Activated CD4-positive, alpha-beta memory T cell treated with anti-CD3 and anti-CD28 coated beads, Interleukin-2, amount 10 ng/mL, durations not matched to agents 7 days and 5 days (primary cell): ENCODE measurements around the gene PERM1. TPM values are rescaled to one million over a fixed set of nuclear protein-coding genes. Genes with fewer than 3 reads are reported as not detected.
A peak's percentile ranks its signal among the peaks of the same experiment; 100 is the strongest.
"Not testable (repeated sequence)": the region's sequence is repeated elsewhere in the genome, so short reads cannot be mapped to it uniquely, and the experiment has no call there.

Experiments
- CTCF ChIA-PET: fragments of 350-600 bp; sonication (Branson Sonifier 250); formaldehyde crosslinking; loops from one replicate; lab custom pipeline; 2021; ENCODE audit warnings: antibody characterized with exemption, inconsistent platforms; lab: Charles Lee
- POLR2A ChIA-PET: fragments of 350-600 bp; sonication (Branson Sonifier 250); formaldehyde crosslinking; loops from one replicate; lab custom pipeline; 2021; ENCODE audit warnings: antibody characterized with exemption; lab: Charles Lee
- DNase-seq: peaks from one replicate; pipeline ENCODE4 v3.0.0-alpha.2; 2020
- H3K27ac Mint-ChIP-seq: one replicate; pipeline ENCODE4 v1.8.0; 2021; ENCODE audit warnings: mild to moderate bottlenecking, mixed read lengths
- H3K27me3 Mint-ChIP-seq: one replicate; pipeline ENCODE4 v1.8.0; 2021; ENCODE audit warnings: mixed read lengths
- H3K36me3 Mint-ChIP-seq: one replicate; pipeline ENCODE4 v1.8.0; 2021; ENCODE audit warnings: low read depth, mixed read lengths
- H3K4me1 Mint-ChIP-seq: one replicate; pipeline ENCODE4 v1.8.0; 2021; ENCODE audit warnings: mixed read lengths
- H3K4me3 Mint-ChIP-seq: one replicate; pipeline ENCODE4 v1.8.0; 2021; ENCODE audit warnings: mild to moderate bottlenecking, mixed read lengths
- H3K9me3 Mint-ChIP-seq: one replicate; pipeline ENCODE4 v1.8.0; 2021; ENCODE audit warnings: mixed read lengths
- total RNA-seq, 2 experiments: library from RNA; stranded (reverse); gene quantifications; one replicate each; pipeline ENCODE4 v1.2.3, GENCODE V29; 2021

PERM1 gene
- total RNA-seq, 2 experiments from 2014 or later, result not detected

DNA sequence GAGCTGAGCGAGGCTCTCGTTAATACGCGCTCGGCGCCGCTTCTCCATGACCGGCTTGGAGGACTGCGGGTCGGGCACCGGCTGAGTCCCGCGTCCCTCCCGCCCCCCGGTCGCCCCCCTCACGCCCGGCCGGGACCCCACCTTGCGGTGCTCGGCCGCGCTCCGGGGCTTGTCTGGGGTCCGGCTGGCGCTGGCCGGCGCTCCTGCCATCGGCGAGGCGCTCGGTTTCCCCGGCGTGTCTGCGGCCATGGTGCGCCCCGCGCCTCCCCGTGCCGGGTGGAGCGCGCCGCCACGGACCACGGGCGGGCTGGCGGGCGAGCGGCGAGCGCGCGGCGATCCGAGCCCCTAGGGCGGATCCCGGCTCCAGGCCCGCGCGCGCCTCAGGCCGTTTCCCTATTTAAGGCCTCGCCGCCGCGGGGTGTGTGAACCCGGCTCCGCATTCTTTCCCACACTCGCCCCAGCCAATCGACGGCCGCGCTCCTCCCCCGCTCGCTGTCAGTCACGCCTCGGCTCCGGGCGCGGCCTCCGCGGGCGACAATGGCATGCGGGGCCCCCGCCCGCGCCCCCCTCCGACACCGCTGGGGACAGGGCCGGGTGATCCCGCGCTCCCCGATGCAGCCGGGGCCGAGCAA is 17.9 kb upstream of the PERM1 start, which contains the start of gene HES4:
HES4 (minus strand) TSS at position 373 of the 632 bp plus-strand sequence; CDS start at position 249, 124 bp downstream.
- ChIA-PET CTCF (interaction anchor here (0.7 kb wide), 1 partner anchor 23 kb away, joined by 3 read pairs; no protein-coding TSS in a partner anchor), POLR2A (interaction anchor here (1.1 kb wide), 1 partner anchor 14 kb away, joined by 4 read pairs; the partner anchor contains the start of gene ISG15)
- no peaks in the 10 kb centered on the region for H3K9me3 Mint-ChIP-seq
- peaks cover 44% of the 10 kb centered on the region for H3K27me3 Mint-ChIP-seq
- peak; percentile 61 for DNase-seq
- peak within 1 kb of the TSS; percentile 16 for H3K27ac Mint-ChIP-seq
- peaks cover 13% of the 10 kb centered on the region for H3K4me1 Mint-ChIP-seq
- H3K4me3 Mint-ChIP-seq, result peak within 1 kb of the TSS; percentile 53
- H3K36me3 Mint-ChIP-seq, result no peaks in the 10 kb centered on the region

DNA sequence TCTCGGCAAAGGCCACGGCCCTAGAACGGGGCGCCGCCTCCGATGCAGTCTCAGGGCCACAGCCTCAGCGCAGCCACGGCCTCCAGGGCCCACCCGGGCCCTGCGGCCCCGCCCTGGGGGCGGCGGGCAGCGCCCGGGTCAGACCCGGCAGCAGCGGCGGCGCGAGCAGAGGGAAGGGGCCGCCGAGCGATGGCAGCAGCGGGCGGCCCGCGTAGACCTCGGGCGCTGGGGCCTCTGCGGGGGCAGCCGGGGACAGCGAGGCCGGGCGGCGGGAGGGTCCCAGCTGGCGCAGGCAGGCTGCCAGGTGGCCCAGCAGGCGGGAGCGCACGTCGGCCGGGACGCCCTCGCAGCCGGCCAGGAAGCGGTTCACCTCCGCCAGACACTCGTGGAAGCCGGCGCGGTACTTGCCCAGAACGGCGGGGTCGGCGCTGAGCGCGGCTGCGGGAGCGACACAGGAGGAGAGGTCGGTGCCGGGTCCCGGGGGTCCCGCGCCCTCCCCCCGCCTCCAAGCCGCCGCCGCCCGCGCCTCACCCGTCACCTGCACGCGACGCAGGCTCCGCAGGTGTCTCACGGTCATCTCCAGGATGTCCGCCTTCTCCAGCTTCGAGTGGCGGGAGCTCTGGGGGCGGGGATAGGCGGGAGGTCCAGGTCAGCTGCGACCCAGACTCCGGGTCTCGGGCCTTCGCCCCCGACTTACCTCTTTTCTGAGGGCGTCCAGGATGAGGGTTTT is 17.3 kb upstream of the PERM1 start:
- H3K4me3 Mint-ChIP-seq, result no peak overlapping the region
- H3K4me1 Mint-ChIP-seq, result peaks cover 8% of the 10 kb centered on the region
- ChIA-PET CTCF (interaction anchor here (0.7 kb wide), 1 partner anchor 23 kb away, joined by 3 read pairs; no protein-coding TSS in a partner anchor), POLR2A (interaction anchor here (1.1 kb wide), 1 partner anchor 14 kb away, joined by 4 read pairs; the partner anchor contains the start of gene ISG15)
- H3K27ac Mint-ChIP-seq, result no peak overlapping the region
- DNase-seq, result no peak
- H3K27me3 Mint-ChIP-seq, result peaks cover 42% of the 10 kb centered on the region
- H3K36me3 Mint-ChIP-seq, result no peaks in the 10 kb centered on the region
- H3K9me3 Mint-ChIP-seq, result no peaks in the 10 kb centered on the region

DNA sequence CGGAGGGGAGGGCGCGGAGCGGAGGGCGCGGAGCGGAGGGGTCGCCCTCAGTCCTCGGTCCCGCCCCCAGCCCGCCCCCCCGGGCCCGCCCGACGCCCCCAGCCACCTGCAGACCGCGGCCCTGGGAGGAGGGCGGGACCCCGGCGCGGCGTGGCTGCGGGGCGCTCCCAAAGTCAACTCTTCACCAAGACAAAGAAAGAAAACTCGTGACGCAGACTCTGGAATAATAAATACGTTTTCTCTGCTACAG is 16.8 kb upstream of the PERM1 start:
- no peak overlapping the region for H3K27ac Mint-ChIP-seq
- DNase-seq, result no peak
- peaks cover 8% of the 10 kb centered on the region for H3K4me1 Mint-ChIP-seq
- ChIA-PET POLR2A (no interaction called here), CTCF (no interaction called here)
- no peak overlapping the region for H3K4me3 Mint-ChIP-seq
- H3K27me3 Mint-ChIP-seq, result peaks cover 40% of the 10 kb centered on the region
- no peaks in the 10 kb centered on the region for H3K36me3 Mint-ChIP-seq
- no peaks in the 10 kb centered on the region for H3K9me3 Mint-ChIP-seq

DNA sequence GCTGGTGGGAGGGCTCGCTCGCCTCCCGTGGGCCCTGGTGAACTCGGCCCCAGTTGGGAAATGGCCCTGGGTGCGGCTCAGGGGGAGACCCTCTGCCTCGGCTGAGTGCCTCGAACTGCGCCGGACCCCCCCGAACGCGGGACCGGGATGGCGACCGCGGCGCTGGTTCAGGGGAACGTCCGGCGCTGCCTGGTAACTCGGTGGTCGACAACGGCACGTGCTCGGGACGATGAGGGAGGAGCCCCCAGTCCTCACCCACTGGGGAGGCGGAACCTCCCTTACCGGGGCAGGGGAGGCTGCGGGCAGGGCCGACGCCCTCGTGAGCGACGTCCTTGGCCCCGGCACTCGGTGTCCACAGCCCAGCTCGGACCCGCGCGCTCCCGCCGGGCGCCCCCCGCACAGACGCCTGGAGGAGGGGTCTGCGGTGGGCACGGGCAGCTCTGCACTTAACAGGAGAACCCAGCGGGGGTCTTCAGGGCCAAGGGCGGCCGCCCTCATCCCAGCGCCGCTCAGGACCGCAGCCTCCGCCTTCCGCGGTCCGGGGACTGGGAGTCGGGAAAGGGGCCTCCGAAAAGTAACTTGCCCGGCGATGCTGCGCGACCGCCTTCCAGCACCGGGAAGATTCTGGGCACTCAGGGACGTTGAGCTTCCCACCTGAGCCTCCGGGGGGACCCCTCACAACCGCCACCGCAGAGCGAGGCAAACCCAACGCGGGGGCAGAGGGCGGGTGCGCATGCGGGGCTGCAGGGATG is 16.3 kb upstream of the PERM1 start:
- H3K27ac Mint-ChIP-seq, result no peak overlapping the region
- DNase-seq, result no peak
- no peaks in the 10 kb centered on the region for H3K36me3 Mint-ChIP-seq
- CTCF ChIA-PET, result no interaction called here
- H3K27me3 Mint-ChIP-seq, result peaks cover 36% of the 10 kb centered on the region
- POLR2A ChIA-PET, result interaction anchor here (1.3 kb wide), 1 partner anchor 15 kb away, joined by 9 read pairs; the partner anchor contains the start of gene ISG15
- H3K4me1 Mint-ChIP-seq, result peaks cover 8% of the 10 kb centered on the region
- no peaks in the 10 kb centered on the region for H3K9me3 Mint-ChIP-seq
- H3K4me3 Mint-ChIP-seq, result no peak overlapping the region

DNA sequence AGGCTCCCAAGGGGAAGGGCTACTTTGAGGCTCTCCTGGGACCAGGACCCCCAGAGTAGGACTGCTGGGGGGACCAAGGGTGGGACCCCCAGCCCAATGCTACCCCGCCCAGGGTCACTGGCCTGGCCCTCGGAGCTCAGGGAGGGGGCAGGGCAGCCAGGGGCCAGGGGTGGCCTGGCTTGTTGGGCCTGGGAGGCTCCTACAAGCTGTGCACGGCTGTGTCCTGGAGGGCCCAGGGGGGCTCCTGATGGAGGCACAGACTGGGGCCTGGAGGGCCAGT is 15.8 kb upstream of the PERM1 start:
- peaks cover 11% of the 10 kb centered on the region for H3K4me1 Mint-ChIP-seq
- H3K9me3 Mint-ChIP-seq, result peaks cover under 1% of the 10 kb centered on the region
- H3K27ac Mint-ChIP-seq, result no peak overlapping the region
- H3K36me3 Mint-ChIP-seq, result peaks cover under 1% of the 10 kb centered on the region
- H3K4me3 Mint-ChIP-seq, result no peak overlapping the region
- peaks cover 34% of the 10 kb centered on the region for H3K27me3 Mint-ChIP-seq
- CTCF ChIA-PET, result no interaction called here
- POLR2A ChIA-PET, result interaction anchor here (1.3 kb wide), 1 partner anchor 16 kb away, joined by 9 read pairs; the partner anchor contains the start of gene ISG15
- DNase-seq, result no peak

DNA sequence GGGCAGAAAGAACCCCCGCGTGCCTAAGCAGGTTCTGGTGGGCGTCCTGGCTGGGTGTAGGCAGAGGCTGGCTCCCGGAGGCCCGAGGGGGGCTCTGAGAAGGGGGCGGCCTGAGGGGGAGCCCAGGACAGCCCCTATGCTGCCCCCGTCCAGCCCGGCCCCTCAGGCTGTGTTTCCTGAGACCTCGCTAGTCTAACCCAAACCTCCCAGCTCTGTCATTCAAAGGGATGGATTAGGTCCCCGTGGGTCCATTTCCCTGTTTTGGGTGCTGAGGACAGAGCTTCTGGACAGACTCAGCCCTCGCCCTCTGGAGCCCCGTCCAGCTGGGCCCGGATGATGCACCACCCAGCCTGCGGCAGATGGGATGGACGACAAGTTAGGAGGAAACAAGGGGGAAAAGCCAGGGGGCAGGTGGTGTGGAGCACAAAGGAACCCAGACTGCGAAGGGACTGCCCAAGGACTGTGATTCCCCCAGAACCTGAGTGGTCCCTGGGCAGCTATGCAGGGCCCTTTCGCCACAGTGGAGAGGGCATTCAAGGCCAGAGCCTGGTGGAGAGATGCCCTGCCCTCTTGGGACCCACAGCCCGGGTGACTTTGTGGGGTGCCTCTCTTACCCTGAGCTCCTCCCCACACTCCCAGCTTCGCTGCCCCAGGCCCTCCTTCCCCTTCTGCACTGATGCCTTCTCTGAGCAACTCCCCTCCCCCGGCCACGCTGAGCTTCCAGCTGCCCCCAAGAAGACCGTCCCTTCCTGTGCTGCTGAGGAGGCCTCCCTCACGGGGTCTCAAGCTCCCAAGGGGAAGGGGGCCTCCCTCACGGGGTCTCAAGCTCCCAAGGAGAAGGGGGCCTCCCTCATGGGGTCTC is 15.2 kb upstream of the PERM1 start:
- DNase-seq, result no peak
- Mint-ChIP-seq H3K9me3 (peaks cover 4% of the 10 kb centered on the region), H3K36me3 (peaks cover 3% of the 10 kb centered on the region), H3K4me3 (no peak overlapping the region), H3K4me1 (peaks cover 14% of the 10 kb centered on the region), H3K27ac (no peak overlapping the region), H3K27me3 (peaks cover 36% of the 10 kb centered on the region)
- CTCF ChIA-PET, result no interaction called here
- POLR2A ChIA-PET, result interaction anchor here (1.3 kb wide), 1 partner anchor 17 kb away, joined by 9 read pairs; the partner anchor contains the start of gene ISG15

DNA sequence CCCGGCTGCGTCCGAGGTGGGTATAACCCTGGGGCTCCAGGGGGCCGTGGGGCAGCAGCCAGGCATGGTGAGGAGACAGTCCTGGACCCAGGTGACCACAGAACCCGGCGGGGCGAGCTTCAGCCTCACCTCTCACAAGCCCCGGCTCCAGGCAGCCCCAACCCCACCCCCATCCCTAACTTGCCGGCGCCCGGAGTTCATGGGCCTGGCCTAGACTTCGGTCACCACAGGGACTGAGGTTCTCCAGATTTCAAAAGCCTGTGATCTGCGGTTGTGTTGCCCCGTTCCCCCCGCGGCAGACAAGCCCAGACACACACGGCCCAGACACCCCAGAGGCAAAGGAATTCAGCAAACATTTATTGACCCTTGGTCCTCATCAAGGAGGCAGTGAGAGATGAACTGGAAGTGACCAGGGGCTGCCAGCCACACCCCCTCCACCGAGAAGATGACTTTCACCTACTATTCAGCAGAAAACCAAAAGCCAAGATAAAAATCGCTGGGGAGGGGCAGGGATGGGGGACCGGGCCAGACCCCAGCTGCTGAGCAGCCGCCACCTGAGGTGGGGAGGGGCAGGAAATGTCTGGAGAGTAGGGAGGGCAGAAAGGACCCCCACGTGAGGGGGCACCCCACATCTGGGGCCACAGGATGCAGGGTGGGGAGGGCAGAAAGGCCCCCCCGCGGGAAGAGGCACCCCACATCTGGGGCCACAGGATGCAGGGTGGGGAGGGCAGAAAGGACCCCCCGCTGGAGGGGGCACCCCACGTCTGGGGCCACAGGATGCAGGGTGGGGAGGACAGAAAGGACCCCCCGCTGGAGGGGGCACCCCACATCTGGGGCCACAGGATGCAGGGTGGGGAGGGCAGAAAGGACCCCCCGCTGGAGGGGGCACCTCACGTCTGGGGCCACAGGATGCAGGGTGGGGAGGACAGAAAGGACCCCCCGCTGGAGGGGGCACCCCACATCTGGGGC is 14.1 kb upstream of the PERM1 start:
- no peak for DNase-seq
- ChIA-PET CTCF (interaction anchor here (2.2 kb wide), 1 partner anchor 12 kb away, joined by 9 read pairs; no protein-coding TSS in a partner anchor), POLR2A (no interaction called here)
- peaks cover 22% of the 10 kb centered on the region for H3K4me1 Mint-ChIP-seq
- H3K9me3 Mint-ChIP-seq, result peaks cover 7% of the 10 kb centered on the region
- H3K4me3 Mint-ChIP-seq, result no peak overlapping the region
- H3K27me3 Mint-ChIP-seq, result peaks cover 34% of the 10 kb centered on the region
- H3K36me3 Mint-ChIP-seq, result peaks cover 3% of the 10 kb centered on the region
- no peak overlapping the region for H3K27ac Mint-ChIP-seq

DNA sequence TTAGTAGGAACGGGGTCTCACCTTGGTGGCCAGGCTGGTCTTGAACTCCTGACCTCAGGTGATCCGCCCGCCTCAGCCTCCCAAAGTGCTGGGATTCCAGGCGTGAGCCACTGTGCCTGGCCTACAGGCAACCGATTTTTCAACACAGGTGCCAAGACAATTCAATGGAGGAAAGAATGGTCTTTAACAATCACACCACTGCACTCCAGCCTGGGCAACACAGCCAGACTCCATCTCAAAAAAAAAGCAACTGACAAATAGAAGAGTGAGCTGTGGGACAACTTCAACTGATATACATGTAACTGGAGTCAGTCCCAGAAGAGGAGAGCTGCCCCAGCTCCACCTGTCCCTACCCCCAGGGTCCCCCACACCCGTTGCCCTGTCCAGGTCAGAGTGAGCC is 12.7 kb upstream of the PERM1 start:
- POLR2A ChIA-PET, H3K4me3 Mint-ChIP-seq, H3K9me3 Mint-ChIP-seq, DNase-seq, H3K36me3 Mint-ChIP-seq: not testable (repeated sequence)
- H3K27ac Mint-ChIP-seq, result peak overlapping the region; percentile 44
- peaks cover 34% of the 10 kb centered on the region for H3K27me3 Mint-ChIP-seq
- peaks cover 16% of the 10 kb centered on the region for H3K4me1 Mint-ChIP-seq
- CTCF ChIA-PET, result interaction anchor here (0.8 to 2.2 kb wide), 3 partner anchors 10 to 31 kb away, joined by 3 to 9 read pairs (median 6); partner anchors contain the start of gene PERM1

DNA sequence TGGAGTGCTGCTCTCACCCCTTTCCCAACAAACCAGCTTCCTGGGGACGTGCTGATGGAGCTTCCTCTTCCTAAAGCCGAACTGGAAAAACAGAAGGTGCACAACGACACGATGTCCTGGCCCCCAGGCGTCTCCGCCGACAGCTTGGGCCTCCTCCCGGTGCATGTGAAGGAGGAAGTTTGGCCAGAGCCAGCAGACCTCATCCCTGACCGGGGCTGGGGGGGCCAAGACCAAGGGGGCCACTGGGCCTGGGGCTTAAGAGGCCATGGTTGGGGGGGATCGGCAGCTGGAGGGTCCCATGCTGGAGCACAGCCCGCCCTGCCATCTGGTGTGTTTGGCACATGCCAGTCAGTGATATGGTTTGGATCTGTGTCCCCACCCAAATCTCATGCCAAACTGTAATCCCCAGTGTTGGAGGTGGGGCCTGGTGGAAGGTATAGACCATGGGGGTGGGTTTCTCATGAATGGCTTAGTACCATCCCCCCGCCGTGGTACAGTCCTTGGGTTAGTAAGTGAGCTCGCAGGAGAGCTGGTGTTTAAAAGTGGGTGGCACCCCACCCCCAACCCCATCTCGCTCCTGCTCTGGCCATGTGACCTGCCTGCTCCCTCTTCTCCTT is 11.6 kb upstream of the PERM1 start:
- ChIA-PET POLR2A (interaction anchor here (1.1 kb wide), 1 partner anchor 20 kb away, joined by 4 read pairs; the partner anchor contains the start of gene ISG15), CTCF (interaction anchor here (0.7 to 1.2 kb wide), 4 partner anchors 9 to 89 kb away, joined by 3 to 5 read pairs (median 4); no protein-coding TSS in a partner anchor)
- Mint-ChIP-seq H3K9me3 (peaks cover 9% of the 10 kb centered on the region), H3K36me3 (peaks cover 7% of the 10 kb centered on the region), H3K27ac (no peak overlapping the region), H3K27me3 (peaks cover 43% of the 10 kb centered on the region), H3K4me1 (peaks cover 16% of the 10 kb centered on the region), H3K4me3 (no peak overlapping the region)
- DNase-seq, result no peak

DNA sequence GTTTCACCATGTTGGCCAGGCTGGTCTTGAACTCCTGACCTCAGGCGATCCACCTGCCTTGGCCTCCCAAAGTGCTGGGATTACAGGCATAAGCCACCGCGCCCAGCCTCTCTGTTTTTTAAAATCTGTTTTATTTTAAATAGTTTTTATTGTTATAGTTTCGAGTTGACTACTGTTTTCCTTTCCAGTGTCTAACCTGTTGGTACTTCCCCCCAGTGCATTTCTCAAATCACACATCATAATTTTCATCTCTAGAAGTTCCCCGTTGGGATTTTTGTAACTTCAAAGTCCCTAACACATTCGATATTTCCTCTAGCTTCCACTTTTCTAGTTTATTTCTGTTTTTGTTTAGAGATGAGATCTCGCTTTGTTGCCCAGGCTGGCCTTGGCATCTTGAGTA is 10.5 kb upstream of the PERM1 start:
- peaks cover 44% of the 10 kb centered on the region for H3K27me3 Mint-ChIP-seq
- H3K9me3 Mint-ChIP-seq, result peaks cover 9% of the 10 kb centered on the region
- POLR2A ChIA-PET, result interaction anchor here (1.3 kb wide), 1 partner anchor 21 kb away, joined by 4 read pairs; the partner anchor contains the start of gene ISG15

DNA sequence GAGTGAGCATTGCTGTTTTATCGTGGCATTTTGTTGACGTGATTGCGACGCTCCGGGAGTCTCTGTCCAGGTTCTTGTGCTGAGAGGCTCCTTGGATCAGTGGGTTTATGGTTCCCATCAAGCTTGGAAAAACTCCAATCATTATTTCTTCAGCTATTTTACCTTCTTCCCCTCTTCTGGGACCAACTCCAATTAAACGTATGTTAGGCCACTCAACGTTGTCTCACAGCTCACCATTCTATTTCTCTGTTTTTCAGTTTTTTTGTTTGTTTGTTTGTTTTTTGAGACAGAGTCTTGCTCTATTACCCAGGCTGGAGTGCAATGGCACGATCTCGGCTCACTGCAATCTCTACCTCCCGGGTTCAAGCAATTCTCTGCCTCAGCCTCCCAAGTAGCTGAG is 10.0 kb upstream of the PERM1 start:
- ChIA-PET CTCF (interaction anchor here (0.8 to 1.1 kb wide), 2 partner anchors 10 to 16 kb away, joined by 3 read pairs; no protein-coding TSS in a partner anchor), POLR2A (interaction anchor here (1.3 kb wide), 1 partner anchor 21 kb away, joined by 4 read pairs; the partner anchor contains the start of gene ISG15)
- DNase-seq, result no peak
- H3K9me3 Mint-ChIP-seq, result peaks cover 9% of the 10 kb centered on the region
- H3K36me3 Mint-ChIP-seq, result peaks cover 8% of the 10 kb centered on the region
- H3K4me1 Mint-ChIP-seq, result peaks cover 16% of the 10 kb centered on the region
- H3K27me3 Mint-ChIP-seq, result peaks cover 40% of the 10 kb centered on the region
- H3K4me3 Mint-ChIP-seq, result no peak overlapping the region
- no peak overlapping the region for H3K27ac Mint-ChIP-seq

More for the DNA sequence above, 10.5 kb upstream of the PERM1 start:
- Mint-ChIP-seq H3K36me3 (peaks cover 8% of the 10 kb centered on the region), H3K27ac (no peak overlapping the region), H3K4me3 (no peak overlapping the region), H3K4me1 (peaks cover 16% of the 10 kb centered on the region)
- CTCF ChIA-PET, result interaction anchor here (1.0 to 1.2 kb wide), 3 partner anchors 10 to 88 kb away, joined by 3 read pairs; no protein-coding TSS in a partner anchor
- no peak for DNase-seq
